Mammary epithelial cell (primary cell): Measurements from ENCODE around the gene TET2.

Experiments used
- CTCF ChIP-seq, 2 donors: IDR thresholded peaks in 1 of 2; conservative IDR thresholded peaks in 1 of 2; 2 replicates each; pipeline ENCODE4 v1.5.1; 2011 to 2012; ENCODE audit warnings: inconsistent platforms in 2 of 2, low read length in 2 of 2, mild to moderate bottlenecking in 2 of 2, control low read depth in 1 of 2, low read depth in 1 of 2; ENCODE audit not compliant: insufficient read depth in 1 of 2; ENCODE audit errors: extremely low read depth in 1 of 2
- EZH2 ChIP-seq: IDR thresholded peaks from 2 replicates; pipeline ENCODE4 v1.6.1; 2012; ENCODE audit warnings: low read length, inconsistent platforms, borderline replicate concordance

GRCh38 chr4:105162123-105162796 lies 15.6 kb downstream of the TET2 start:
- TF ChIP-seq CTCF (conservative IDR thresholded peaks at IDR 0.05 in 1 of 2, IDR thresholded peaks at IDR 0.05 in 1 of 2; ENCODE audit: extremely low read depth in 1 of 2, insufficient read depth in 1 of 2, low read depth in 1 of 2, low read length in 2 of 2) = no peak
- TF ChIP-seq EZH2 = no peak
